Neural cell (in vitro differentiated cells): ENCODE results near the gene GZMA.
"Not testable (repeated sequence)": the region's sequence is repeated elsewhere in the genome, so short reads cannot be mapped to it uniquely, and the experiment has no call there.

Experiments used
- EP300 ChIP-seq: fragments of 450-650 bp; conservative IDR thresholded peaks from 2 replicates; pipeline ENCODE4 v1.6.1; 2014; ENCODE audit warnings: antibody characterized with exemption, mild to moderate bottlenecking, moderate library complexity; ENCODE audit not compliant: poor library complexity, severe bottlenecking
- POLR2AphosphoS5 ChIP-seq: IDR thresholded peaks from 2 replicates; pipeline ENCODE4 v1.6.1; 2012
- TF ChIP-seq, protein P1 (sequence below): IDR thresholded peaks from 2 replicates; pipeline ENCODE4 v1.6.1; 2012; ENCODE audit warnings: borderline replicate concordance
- TF ChIP-seq, protein P2 (sequence below): fragments of 450-650 bp; IDR thresholded peaks from 2 replicates; pipeline ENCODE4 v1.5.1; 2014; ENCODE audit warnings: antibody characterized with exemption, mild to moderate bottlenecking, moderate library complexity; ENCODE audit not compliant: poor library complexity, severe bottlenecking

DNA sequence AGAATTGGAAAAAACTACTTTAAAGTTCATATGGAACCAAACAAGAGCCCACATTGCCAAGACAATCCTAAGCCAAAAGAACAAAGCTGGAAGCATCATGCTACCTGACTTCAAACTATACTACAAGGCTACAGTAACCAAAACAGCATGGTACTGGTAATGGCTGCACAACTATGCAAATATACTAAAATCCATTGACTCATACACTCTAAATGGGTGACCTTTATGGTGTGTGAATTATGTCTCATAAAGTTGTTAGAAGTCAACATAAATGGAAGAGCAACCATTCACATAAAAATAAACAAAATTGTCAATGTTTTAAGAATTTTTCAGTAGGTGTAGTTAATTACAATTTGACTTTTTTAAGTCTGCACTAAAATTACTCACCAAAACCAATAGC lies 1.3 kb upstream of the GZMA start:
- TF ChIP-seq EP300, POLR2AphosphoS5: not testable (repeated sequence)
- TF ChIP-seq, protein P1, sequence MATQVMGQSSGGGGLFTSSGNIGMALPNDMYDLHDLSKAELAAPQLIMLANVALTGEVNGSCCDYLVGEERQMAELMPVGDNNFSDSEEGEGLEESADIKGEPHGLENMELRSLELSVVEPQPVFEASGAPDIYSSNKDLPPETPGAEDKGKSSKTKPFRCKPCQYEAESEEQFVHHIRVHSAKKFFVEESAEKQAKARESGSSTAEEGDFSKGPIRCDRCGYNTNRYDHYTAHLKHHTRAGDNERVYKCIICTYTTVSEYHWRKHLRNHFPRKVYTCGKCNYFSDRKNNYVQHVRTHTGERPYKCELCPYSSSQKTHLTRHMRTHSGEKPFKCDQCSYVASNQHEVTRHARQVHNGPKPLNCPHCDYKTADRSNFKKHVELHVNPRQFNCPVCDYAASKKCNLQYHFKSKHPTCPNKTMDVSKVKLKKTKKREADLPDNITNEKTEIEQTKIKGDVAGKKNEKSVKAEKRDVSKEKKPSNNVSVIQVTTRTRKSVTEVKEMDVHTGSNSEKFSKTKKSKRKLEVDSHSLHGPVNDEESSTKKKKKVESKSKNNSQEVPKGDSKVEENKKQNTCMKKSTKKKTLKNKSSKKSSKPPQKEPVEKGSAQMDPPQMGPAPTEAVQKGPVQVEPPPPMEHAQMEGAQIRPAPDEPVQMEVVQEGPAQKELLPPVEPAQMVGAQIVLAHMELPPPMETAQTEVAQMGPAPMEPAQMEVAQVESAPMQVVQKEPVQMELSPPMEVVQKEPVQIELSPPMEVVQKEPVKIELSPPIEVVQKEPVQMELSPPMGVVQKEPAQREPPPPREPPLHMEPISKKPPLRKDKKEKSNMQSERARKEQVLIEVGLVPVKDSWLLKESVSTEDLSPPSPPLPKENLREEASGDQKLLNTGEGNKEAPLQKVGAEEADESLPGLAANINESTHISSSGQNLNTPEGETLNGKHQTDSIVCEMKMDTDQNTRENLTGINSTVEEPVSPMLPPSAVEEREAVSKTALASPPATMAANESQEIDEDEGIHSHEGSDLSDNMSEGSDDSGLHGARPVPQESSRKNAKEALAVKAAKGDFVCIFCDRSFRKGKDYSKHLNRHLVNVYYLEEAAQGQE = not testable (repeated sequence)
- TF ChIP-seq, protein P2, sequence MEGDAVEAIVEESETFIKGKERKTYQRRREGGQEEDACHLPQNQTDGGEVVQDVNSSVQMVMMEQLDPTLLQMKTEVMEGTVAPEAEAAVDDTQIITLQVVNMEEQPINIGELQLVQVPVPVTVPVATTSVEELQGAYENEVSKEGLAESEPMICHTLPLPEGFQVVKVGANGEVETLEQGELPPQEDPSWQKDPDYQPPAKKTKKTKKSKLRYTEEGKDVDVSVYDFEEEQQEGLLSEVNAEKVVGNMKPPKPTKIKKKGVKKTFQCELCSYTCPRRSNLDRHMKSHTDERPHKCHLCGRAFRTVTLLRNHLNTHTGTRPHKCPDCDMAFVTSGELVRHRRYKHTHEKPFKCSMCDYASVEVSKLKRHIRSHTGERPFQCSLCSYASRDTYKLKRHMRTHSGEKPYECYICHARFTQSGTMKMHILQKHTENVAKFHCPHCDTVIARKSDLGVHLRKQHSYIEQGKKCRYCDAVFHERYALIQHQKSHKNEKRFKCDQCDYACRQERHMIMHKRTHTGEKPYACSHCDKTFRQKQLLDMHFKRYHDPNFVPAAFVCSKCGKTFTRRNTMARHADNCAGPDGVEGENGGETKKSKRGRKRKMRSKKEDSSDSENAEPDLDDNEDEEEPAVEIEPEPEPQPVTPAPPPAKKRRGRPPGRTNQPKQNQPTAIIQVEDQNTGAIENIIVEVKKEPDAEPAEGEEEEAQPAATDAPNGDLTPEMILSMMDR = not testable (repeated sequence)
